COLO829 (cell line): Measurements from ENCODE around the gene RAMP3.
"Not testable (repeated sequence)": the region's sequence is repeated elsewhere in the genome, so short reads cannot be mapped to it uniquely, and the experiment has no call there.

Experiments used
- DNase-seq: peaks from one replicate; pipeline ENCODE4 v3.0.0; 2012; ENCODE audit warnings: low spot score

RAMP3 gene

DNA sequence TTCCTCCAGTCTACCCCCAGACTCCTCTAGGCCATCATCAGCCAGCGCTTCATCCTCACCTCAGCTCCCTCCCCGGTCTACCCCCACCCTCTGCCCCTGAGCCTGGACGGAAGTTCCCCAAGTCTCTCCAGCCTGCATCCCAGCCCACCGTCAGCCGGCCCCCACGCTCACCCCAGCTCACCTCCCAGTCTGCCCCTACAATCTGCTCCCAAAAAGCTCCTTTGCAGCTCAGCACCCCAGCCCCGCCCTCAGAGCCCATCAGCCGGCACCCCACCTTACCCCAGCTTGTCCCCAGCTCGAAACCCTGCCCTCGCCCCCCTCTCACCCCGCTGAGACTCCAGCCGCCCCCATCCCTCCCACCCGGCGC, 322 bp upstream of the RAMP3 start:
- DNase-seq = no peak

DNA sequence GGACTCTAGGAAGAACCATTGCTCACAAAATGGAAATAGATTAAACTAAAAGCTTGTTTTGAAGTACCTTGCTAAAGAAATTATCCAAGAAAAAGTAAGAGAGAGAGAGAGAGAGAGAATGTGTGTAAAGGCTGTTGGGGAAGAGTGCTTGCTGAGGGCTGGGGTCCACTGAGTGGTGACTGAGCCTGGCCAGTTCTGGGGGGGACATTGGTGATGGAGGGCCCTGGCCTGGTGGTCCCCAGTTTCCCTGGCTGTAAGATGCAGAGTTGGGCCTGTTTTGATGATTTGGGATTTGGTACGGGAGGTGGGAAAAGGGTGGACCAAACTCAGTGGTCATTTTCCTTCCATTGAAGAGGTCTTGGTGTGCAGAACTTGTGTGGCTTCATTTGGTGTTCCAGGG, 880 bp downstream of the RAMP3 start:
- DNase-seq = no peak

DNA sequence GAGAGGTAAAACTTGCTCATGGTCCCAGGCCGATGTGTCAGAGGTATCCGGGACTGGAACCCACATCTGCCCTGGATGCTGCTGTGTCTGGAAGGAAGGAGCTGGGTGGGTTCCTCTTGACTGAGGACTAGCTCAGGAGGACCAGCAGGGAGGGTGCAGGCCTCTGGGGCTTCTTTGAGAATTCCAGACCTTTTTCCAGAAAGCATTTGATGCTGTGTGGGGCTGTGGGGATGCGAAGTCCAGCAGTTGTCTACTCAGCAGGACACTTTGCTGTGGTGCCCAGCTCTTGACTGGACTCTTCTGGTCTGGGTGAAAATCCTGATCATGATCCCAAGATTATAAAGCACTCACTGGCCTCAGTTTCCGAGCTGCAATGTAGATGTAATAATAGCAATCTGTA, 1.7 kb downstream of the RAMP3 start:
- no peak for DNase-seq

DNA sequence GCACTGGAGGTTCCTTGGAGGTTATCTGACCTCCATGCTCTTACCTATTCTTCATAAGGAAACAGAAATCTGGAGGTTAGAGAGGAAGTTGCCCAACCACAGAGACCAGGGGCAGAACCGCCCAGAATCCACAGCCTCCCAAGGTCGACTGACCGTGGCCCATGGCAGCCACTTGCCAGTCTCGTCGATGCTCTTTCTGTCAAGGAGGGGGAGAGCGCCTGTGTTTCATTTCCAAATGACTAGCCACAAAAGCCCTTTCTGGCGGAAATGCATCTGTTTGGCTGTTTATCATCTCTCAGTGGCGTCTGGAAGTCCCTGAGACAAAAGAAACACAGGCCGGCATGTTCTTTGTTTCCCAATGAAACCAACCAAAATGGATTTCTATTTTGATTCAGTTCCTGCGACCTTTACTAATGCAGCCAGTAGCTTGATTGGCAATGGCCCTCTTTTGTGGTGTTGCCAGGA, 2.9 kb downstream of the RAMP3 start:
- DNase-seq = no peak

DNA sequence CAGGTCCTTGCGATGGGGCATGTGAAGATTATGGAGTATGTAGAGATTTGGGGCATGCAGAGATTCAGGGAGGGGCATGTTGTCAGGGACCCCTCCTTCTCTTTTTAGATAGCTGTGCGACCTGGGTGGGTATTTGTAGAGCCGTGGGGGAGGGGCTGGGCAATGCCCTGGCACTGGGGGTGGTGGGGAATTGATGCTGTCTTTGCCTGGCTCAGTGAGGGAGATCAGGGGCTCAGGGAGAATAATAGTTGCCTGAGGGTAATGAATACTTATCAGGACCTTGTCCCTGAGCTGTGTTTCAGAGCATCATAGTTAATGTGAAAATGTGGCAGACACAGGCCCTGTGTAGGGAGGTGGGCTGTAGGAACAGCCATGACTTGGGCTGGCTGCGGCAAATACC, 3.5 kb downstream of the RAMP3 start:
- DNase-seq = no peak

DNA sequence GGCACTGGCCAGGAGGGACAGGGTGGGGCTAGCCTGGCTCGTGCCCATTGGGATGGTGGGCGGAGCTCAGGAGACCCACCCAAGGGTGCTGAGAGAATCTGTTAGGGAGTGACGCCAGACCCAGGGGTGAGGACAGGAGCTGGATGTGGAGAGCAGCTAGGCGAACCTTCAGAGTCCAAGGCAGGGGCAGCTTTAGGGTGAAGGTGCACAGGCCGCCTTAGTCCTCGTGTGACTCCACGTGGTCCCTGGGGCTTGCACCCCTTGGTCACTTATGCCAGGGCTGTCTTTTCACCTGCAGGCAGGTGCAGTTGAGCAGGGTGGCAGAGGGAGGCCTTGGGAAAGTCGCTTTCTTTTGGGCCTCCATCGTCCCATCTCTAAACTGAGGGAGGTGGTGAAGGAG, 4.3 kb downstream of the RAMP3 start:
- DNase-seq = no peak

DNA sequence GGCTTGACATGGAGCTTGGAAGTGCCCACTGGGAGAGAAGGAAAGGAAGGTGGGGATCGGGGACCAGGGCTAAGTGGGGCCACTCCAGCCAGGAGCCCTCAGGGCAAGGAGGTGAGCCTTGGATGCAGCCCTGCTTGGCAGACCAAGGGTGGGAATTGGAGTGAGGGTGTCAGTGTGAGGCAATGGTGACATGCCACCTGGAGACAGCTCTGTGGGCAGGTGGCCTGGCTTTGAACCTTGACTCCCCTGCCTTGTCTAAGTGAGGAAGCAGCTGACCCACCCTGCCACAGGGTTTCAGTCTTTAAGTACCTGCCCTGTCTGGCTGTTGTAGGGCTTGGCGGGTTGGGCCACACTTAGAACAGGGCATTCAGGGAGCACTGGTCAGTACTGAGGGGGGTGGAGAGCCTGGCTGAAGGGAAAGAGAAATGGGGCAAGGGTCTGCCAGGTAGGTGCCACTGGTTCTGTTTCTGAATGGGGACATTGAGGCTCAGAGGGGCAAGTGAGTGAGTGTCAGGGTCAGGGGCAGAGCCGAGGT, 4.8 kb downstream of the RAMP3 start:
- no peak for DNase-seq

DNA sequence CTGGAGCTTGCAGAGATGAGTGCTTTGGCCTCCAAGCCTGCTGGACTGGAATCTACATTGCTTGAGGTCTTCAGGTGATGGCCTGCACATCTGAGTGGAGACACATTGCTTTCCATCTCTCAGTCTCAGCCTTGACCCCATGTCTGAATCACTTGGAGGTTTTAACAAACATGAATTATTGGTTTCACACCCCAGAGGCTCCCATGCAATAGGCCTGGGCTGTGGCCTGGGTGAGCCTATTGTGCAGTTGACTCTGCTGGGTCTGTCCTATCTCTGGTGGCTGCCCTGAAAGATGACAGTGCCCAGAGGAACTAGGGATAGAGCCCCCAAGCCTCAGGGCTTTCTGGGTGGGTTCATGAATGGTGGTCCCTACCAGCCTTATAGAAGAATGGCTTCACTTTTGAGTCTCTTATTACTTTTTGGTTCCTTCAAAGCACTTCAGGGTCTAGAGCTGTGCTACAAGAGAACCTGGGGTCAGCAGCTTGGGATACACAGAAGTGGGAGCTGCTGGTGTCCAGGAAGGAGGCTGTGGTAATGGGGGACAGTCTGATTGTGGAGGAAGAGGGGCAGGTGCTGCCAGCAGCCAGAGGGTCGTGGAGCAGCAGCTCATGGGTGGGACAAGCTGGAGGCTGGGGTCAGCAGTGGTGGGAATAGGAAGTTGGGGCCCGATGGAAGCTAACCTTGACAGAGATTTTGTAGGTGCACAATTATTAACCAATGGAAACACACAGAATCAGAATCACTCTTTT, 5.5 kb downstream of the RAMP3 start:
- DNase-seq = no peak

DNA sequence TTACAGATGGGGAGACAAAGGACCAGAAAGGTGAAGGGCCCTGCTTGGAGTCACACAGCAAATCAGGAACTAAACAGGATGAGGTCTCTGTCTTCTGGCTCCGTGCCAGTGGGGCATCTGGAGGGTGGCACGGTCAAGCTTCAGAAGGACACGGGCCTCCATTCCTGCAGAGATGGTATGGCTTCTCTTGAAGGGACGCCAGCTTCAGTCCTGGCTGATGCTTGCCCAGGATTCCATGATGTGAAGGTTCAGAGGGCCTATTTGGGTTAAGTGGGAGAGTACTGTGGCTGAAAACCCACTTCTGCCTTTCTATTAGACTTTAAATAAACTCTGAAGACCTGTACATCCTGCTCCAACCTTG, 6.1 kb downstream of the RAMP3 start:
- DNase-seq = no peak

DNA sequence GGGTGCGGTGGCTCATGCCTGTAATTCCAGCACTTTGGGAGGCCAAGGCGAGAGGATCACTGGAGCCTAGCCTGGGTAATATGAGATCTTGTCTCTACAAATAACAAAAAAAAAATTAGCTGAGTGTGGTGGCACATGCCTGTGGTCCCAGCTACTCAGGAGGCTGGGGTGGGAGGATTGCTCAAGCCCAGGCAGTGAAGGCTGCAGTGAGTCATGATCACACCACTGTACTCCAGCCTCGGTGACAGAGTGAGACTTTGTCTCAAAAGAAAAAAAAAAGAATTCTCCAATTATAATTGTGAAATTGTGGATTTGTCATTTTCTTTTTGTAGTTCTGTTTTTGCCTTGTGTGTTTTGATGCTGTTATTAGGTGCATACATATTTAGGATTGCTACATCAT, 6.7 kb downstream of the RAMP3 start:
- DNase-seq = not testable (repeated sequence)

DNA sequence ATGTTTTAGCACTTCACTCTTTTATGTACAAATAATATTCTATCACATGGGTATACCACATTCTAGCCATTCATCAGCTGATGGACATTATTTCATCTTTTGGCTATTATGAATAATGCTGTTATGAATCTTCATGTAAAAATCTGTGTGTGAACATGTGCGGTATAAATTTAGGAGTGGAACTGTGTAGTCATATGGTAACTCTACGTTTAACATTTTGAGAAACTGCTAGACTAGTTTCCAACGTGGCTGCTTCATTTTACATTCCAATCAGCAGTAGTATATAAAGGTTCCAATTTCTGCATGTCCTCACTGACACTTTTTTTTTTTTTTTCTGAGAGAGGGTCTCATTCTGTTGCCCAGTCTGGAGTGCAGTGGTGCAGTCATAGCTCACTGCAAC, 8.3 kb downstream of the RAMP3 start:
- DNase-seq = no peak

DNA sequence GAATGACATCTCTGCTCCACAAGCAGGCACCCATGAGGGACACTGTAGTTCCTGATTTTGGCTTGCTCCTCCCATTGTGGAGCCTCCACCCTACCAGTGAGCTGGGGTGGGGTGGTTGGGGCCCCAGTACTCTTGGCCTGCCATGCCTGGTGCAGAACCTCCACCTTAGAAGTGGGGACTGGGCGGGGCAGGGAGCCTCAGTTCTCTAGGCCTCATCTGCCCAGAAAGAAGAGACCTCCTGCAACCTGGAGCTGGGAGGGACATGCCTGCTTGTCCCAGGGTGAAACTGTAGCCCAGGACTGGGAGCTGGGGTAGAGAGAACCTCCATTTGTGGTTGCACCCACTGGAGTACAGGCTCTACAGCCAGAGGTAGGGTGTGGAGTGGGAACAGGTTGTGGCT, 14.4 kb downstream of the RAMP3 start:
- DNase-seq = no peak

DNA sequence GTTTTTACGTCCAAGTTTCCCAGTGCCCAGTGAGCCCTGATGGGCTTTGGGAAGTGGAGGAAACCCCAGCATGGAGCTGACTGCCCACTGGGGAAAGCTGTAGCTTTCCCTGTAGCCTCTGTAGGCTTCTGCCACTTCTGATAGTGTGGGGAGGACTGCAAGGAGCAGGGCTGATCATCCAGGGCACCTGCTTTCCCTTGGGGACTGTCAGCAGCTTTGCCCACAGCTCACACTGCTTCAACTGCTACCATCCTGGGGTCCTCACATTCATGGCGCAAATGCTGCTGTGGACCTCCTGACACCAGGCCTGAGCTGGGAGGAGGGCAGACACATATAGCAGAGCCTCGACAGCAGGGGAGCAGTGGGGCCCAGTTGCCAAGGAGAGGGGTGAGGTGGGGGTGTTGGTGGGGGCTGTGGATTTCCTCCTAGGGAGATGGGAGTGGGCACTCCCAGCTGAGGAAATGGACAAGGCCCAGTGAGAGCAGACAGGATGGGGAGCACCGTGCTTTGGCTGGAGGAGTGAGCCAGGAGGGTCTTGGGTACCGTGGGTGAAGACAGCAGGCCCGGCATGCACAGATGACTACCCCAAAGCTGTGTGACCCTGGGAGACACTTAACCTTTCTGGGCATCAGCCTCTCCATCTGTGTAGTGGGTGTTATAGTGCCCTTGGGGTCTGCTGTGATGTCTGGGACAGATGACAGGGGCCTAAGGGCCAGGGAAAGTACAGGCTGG, 16.2 kb downstream of the RAMP3 start:
- no peak for DNase-seq

DNA sequence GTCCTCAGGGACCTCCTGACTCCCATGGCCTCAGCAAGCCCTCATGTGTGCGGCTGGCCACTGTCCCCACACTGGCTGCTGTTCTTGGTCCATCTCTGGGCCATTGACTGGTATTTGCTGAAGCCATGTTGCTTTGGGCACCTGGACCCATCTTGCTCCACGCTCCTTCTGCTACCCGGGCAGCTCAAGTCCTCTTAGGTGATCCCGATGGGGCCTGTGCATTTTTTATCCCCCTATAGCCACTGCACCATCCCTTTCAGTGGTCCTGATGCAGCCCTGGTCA, 16.7 kb downstream of the RAMP3 start:
- DNase-seq = no peak

DNA sequence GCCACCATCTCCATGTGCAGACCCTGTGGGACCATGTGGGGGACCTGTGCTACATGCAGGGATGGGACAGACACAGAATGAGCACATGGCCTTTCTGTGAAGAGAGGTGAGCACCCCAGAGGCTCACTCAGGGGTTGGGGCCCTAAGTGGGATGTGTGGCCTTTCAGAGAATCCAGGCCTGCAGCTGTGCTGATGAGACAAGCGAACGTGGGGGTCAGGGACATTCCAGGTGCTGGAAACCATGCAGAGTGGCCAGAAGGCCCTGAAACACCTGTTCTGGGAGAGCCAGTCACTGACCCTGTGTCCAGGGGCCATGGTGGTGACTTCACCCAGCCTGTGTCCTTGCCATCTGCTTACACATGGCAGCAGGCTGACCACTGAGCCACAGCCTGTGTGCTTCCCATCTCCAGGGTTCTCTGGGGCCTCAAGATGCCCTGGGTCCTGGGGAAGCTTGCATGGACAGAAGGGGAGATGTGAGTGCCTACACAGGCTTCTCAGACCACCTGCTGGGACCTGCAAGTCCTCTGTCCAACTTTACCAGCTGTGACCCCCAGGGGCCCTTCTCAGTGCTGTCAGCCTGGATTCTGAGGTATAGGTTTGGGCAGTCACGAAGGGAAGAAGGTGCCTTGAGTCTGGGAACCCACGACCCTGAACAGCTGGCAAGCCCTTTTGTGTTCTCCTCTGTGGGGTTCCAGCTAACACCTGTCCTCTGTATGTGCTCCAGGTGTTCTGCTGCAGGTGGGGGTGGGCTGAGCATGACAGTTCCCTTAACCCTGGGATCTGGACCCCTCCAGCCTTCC, 17.6 kb downstream of the RAMP3 start:
- DNase-seq = no peak

DNA sequence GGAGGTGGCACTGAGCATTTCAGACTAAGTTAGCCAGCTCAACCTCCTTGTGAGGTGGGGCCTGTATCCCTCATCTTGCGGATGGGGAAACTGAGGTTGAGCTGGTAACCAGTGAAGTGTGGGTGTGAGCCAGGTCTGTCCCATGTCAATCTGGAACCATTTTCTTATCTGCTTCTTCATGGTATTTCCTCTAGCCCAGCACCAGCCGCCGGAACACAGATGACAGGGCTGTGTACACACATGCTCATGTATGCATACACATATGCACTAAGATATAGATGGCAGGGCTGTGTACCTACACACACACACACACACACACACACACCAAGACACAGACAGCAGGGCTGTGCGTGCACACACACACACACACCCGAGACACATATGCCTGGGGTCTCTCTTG, 18.5 kb downstream of the RAMP3 start:
- no peak for DNase-seq

DNA sequence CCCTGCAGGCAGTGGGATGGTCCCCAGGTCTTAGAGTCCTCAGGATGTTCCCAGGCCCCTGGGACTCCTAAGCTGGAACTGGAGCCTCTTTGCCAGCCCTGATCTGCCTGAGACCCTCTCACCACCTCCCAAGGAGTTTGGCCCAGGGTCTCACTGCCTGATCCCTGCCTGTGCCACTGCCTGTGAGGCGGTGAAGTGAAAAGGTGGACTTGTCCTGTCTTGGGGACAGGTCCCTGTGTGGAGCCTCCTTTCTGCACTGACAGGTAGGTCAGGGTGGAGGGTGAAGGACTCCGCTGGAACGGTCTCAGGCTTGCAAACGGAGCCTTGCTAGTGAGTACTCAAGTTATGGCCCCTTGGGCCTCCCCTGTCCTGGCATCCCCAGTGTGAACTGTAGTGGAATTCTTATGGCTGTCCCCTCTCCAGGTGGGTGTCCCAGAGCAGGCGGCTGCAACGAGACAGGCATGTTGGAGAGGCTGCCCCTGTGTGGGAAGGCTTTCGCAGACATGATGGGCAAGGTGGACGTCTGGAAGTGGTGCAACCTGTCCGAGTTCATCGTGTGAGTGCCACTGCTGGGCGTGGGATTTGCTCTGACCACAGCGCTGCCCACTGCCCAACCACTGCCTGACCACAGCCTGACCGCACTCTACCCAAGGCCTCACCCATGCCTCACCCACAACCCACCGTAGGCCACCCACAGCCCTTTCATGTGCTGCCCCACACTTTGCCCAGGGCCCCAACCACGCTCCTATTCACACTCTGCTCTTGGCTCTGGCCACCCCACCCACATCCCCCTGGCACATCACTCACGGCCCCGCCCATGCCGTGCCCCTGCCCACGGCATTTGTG, 19.5 kb downstream of the RAMP3 start:
- no peak for DNase-seq

DNA sequence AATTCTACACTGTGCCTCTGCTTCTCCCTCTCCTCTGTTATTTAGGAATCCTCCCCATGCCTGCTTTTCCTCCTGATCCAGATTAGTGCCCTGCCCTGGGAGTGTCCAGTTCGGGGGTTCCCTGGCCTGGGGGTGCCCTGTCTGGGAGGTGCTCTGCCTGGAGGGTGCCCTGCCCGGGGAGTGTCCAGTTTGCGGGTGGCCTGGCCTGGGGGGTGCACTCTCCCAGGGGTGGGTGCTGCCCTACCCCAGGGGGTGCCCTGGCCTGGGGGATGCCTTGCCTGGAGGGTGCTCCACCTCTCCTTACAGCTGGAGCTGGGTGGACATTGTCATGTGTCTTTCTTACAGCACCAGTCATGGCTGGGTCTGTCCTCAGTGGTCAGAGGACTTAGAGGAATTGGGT, 20.2 kb downstream of the RAMP3 start:
- DNase-seq = no peak

DNA sequence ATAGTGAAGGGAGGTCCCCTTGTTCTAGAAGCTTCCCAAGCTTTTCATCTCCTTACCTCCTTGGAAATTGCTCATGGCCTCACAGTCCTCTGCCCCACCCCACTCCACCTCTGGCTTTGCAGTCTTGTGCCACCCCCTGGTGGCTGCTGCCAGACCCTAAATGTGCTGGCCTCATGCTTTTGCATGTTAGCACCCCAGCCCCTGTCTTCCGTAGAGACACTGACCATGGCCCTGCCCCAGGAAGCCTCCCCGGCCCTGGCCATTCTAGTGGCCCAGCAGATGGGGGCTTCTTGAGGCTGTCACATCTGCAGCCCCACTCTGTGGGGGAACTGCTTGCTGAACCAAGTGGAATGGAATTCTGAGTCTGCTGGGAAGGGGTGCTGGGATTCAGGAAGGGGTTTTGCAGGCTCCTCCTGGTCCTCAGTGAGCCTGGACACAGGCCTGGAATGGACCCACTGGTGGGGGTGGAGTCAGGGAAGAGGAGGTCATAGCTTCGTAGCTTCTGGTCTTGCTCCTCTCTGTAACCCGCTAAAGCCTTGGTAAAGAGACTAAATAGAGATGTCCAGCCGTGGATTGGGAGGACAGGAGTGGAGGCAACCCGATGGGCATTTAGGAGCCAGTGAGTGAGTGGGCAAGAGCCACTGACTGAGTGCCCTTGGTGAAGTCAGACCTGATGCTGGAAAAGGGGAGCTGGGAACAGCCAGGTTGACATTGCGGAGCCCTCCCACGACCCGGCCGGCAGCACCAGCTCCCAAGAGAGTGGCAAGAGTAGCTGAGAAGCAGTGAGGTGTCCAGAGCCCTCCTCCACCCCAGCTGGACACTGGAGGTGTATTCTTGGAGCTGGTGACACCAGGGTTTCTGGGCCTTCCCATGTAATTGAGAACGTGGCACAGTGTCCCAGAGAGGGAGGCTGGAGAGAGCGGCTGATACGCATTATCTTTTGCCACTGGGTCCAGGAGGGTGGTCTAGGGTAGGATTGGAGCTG, 20.9 kb downstream of the RAMP3 start:
- no peak for DNase-seq

DNA sequence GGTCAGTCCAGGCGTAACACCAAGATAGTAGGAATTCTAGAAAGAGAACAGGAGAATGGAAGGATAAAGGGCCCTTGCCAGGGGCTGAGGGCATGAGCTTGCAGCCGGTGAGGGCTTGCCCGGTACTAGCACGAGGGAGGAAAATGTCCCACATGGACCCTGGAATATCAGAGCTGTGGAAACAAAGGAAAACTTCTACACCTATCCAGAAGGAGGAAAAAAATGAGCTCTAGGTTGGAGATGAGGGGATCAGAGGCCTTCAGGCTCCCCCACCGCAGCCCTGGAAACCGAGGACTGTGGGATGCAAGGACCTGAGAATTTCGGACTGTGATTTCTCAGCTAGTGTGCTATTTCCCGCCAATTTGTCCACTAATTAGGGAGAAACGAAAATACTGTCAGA, 22.1 kb downstream of the RAMP3 start:
- no peak for DNase-seq
